Cardiac muscle cell (in vitro differentiated cells and primary cell): ENCODE data around the gene DENND4A. TPM values are rescaled to one million over a fixed set of nuclear protein-coding genes. Genes with fewer than 3 reads are reported as not detected.
A peak's percentile ranks its signal among the peaks of the same experiment; 100 is the strongest.

Experiments used
- DNase-seq, 2 donors: peaks; one replicate each; pipeline versions ENCODE4 v3.0.0 to v3.0.0-alpha.2; 2010 to 2017; ENCODE audit warnings: low read depth in 1 of 2, low spot score in 1 of 2
- H3K27ac ChIP-seq: fragments of 200-600 bp; sonication (generic); 2 replicates; pipeline ENCODE4 v1.5.1; 2016
- H3K27me3 ChIP-seq: fragments of 200-600 bp; sonication (generic); 2 replicates; pipeline ENCODE4 v1.6.0; 2016; ENCODE audit warnings: control low read depth
- H3K36me3 ChIP-seq: fragments of 200-600 bp; sonication (generic); 2 replicates; pipeline ENCODE4 v1.5.1; 2016; ENCODE audit warnings: control low read depth
- H3K4me1 ChIP-seq: fragments of 200-600 bp; sonication (generic); 2 replicates; pipeline ENCODE4 v1.8.1; 2017; ENCODE audit warnings: low read depth, mild to moderate bottlenecking, mixed run types
- H3K4me3 ChIP-seq: fragments of 200-600 bp; sonication (generic); 2 replicates; pipeline ENCODE4 v1.5.1; 2016; ENCODE audit warnings: mild to moderate bottlenecking
- H3K9me3 ChIP-seq: fragments of 200-600 bp; sonication (generic); 2 replicates; pipeline ENCODE4 v1.5.1; 2017; ENCODE audit warnings: low read depth, mild to moderate bottlenecking, control low read depth
- polyA plus RNA-seq: library from polyadenylated mRNA; unstranded; fragments of >200 nt; fragmentation: Nextera tagmentation; extraction: Ambion mirVana; gene quantifications from 2 replicates; pipeline ENCODE4 v1.2.1, GENCODE V29; 2016
- total RNA-seq: library from RNA; depleted of rRNA; stranded (reverse); fragments of >200 nt; gene quantifications from 2 replicates; pipeline ENCODE4 v1.2.3, GENCODE V29; 2016
- TF ChIP-seq, protein P1 (sequence below): IDR thresholded peaks from 2 replicates; pipeline ENCODE4 v1.5.1; 2012; ENCODE audit warnings: low read depth, mild to moderate bottlenecking, low read length

Gene DENND4A
- total and polyA plus RNA-seq, 2 experiments from 2014 or later: 3.5 to 7.7 TPM

GRCh38 chr15:65644282-65644681 lies 147.8 kb downstream of the DENND4A start:
- no peak overlapping the region for H3K4me3 ChIP-seq
- TF ChIP-seq, protein P1, sequence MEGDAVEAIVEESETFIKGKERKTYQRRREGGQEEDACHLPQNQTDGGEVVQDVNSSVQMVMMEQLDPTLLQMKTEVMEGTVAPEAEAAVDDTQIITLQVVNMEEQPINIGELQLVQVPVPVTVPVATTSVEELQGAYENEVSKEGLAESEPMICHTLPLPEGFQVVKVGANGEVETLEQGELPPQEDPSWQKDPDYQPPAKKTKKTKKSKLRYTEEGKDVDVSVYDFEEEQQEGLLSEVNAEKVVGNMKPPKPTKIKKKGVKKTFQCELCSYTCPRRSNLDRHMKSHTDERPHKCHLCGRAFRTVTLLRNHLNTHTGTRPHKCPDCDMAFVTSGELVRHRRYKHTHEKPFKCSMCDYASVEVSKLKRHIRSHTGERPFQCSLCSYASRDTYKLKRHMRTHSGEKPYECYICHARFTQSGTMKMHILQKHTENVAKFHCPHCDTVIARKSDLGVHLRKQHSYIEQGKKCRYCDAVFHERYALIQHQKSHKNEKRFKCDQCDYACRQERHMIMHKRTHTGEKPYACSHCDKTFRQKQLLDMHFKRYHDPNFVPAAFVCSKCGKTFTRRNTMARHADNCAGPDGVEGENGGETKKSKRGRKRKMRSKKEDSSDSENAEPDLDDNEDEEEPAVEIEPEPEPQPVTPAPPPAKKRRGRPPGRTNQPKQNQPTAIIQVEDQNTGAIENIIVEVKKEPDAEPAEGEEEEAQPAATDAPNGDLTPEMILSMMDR: no peak
- no peaks in the 10 kb centered on the region for H3K36me3 ChIP-seq
- no peaks in the 10 kb centered on the region for H3K4me1 ChIP-seq
- no peak overlapping the region for H3K27ac ChIP-seq
- no peaks in the 10 kb centered on the region for H3K27me3 ChIP-seq
- DNase-seq: no peak
- H3K9me3 ChIP-seq: no peaks in the 10 kb centered on the region

DNA sequence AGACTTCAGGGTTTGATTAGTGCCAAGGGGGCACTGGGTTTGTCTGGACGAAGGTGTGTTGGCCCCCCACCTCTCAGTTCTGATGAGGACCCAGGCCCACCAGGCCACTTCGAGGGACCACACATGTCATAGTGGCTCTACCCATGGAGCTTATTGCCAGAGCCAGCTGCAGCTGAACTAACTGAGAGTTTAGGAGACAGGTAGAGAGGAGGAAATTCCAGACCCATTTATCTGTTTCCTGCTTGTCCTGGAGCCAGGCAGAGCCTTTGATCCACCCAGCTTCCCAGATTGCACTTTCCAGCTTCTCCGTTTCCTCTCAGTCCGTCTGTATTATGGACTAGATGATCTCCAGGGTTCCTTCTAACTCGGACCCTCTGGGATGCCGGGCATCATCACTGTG lies 149.5 kb downstream of the DENND4A start:
- Histone ChIP-seq H3K4me1 (peaks cover 6% of the 10 kb centered on the region), H3K27me3 (no peaks in the 10 kb centered on the region), H3K9me3 (no peaks in the 10 kb centered on the region), H3K27ac (no peak overlapping the region), H3K36me3 (no peaks in the 10 kb centered on the region), H3K4me3 (no peak overlapping the region)
- no peak for DNase-seq
- TF ChIP-seq, protein P1: no peak

- H3K27me3 ChIP-seq: no peaks in the 10 kb centered on the region
- H3K36me3 ChIP-seq: no peaks in the 10 kb centered on the region
- DNase-seq: no peak
- H3K9me3 ChIP-seq: no peaks in the 10 kb centered on the region
- peaks cover 6% of the 10 kb centered on the region for H3K4me1 ChIP-seq
- TF ChIP-seq, protein P1: no peak
- no peak overlapping the region for H3K27ac ChIP-seq
- H3K4me3 ChIP-seq: no peak overlapping the region
Measured at GRCh38 chr15:65641768-65642475, 150.2 kb downstream of the DENND4A start.

DNA sequence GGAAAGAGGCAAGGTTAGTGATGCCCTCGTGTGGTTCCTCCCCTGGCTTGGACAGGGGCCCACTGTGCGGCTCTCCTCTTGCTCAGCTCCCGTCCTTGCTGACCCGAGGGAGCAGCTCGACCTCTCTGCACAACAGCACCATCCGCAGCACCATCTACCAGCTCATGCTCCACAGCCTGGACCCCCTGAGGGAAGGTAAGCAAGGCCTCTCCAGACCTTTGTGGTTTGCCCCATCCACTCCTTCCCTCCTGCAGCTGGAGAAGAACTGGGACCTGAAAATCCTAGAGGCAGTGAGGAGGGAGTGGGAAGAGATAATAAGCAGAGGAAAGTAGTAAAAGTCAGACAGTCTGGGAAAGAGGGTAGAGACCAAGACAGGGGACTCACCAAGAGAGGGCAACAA lies 152.6 kb downstream of the DENND4A start:
- H3K9me3 ChIP-seq: no peaks in the 10 kb centered on the region
- H3K27me3 ChIP-seq: no peaks in the 10 kb centered on the region
- H3K36me3 ChIP-seq: no peaks in the 10 kb centered on the region
- no peak overlapping the region for H3K27ac ChIP-seq
- DNase-seq: no peak
- H3K4me1 ChIP-seq: peaks cover 6% of the 10 kb centered on the region
- no peak overlapping the region for H3K4me3 ChIP-seq
- TF ChIP-seq, protein P1: no peak

GRCh38 chr15:65638681-65639089 lies 153.4 kb downstream of the DENND4A start:
- TF ChIP-seq, protein P1: peak; percentile 77
- Histone ChIP-seq H3K36me3 (no peaks in the 10 kb centered on the region), H3K4me1 (peaks cover 9% of the 10 kb centered on the region), H3K27ac (no peak overlapping the region), H3K9me3 (no peaks in the 10 kb centered on the region), H3K27me3 (no peaks in the 10 kb centered on the region), H3K4me3 (no peak overlapping the region)
- DNase-seq: peak; percentile 81 to 87
